Breast epithelium (tissue), 3 donors: Measurements from ENCODE around the gene CALN1.

ENCODE experiments used
- POLR2A ChIP-seq: fragments of 450-650 bp; IDR thresholded peaks from one replicate; pipeline ENCODE4 v1.6.1; 2016; ENCODE audit warnings: antibody characterized with exemption, mild to moderate bottlenecking, moderate library complexity
- POLR2AphosphoS5 ChIP-seq, 3 donors: sonication (generic); formaldehyde crosslinking; IDR thresholded peaks; one replicate each; pipeline ENCODE4 v1.6.1; 2017; ENCODE audit warnings: antibody characterized with exemption in 3 of 3
- TF ChIP-seq, protein P1 (sequence below), 3 donors: fragments of 450-650 bp; IDR thresholded peaks; one replicate each; pipeline ENCODE4 v1.5.1; 2016 to 2017; ENCODE audit warnings: antibody characterized with exemption in 3 of 3, mild to moderate bottlenecking in 3 of 3, moderate library complexity in 3 of 3

DNA sequence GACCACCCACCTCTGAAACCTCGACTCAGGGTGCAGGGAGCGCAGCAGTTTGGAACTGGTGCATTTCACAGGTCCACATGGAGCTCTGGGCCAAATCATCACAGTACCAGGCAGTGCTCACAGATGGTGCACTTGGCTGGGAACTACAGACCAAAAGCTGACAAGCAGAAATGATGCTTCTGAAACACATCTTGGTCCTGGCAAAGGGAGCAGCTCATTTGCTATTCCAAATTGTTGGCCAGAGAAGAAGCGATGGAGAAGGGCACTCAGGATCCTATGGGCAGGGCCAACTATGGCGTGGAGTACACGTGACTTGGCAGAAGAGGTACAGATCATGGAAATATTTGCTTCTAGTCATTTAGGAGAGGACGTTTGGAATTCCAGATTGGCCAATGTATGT, 383.9 kb downstream of the CALN1 start:
- TF ChIP-seq, protein P1, sequence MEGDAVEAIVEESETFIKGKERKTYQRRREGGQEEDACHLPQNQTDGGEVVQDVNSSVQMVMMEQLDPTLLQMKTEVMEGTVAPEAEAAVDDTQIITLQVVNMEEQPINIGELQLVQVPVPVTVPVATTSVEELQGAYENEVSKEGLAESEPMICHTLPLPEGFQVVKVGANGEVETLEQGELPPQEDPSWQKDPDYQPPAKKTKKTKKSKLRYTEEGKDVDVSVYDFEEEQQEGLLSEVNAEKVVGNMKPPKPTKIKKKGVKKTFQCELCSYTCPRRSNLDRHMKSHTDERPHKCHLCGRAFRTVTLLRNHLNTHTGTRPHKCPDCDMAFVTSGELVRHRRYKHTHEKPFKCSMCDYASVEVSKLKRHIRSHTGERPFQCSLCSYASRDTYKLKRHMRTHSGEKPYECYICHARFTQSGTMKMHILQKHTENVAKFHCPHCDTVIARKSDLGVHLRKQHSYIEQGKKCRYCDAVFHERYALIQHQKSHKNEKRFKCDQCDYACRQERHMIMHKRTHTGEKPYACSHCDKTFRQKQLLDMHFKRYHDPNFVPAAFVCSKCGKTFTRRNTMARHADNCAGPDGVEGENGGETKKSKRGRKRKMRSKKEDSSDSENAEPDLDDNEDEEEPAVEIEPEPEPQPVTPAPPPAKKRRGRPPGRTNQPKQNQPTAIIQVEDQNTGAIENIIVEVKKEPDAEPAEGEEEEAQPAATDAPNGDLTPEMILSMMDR (IDR thresholded peaks at IDR 0.05), result no peak
- TF ChIP-seq POLR2A (no peak), POLR2AphosphoS5 (IDR thresholded peaks at IDR 0.05) (no peak)
